ENCODE data around the gene METAP1D. TPM values are rescaled to one million over a fixed set of nuclear protein-coding genes. Genes with fewer than 3 reads are reported as not detected.
A peak's percentile ranks its signal among the peaks of the same experiment; 100 is the strongest.

METAP1D gene
- total RNA-seq (2021; ENCODE audit: unreplicated experiment) (8.6 TPM), Bru-seq, nascent RNA (percentile 54 among the genes with signal in this experiment), BruChase-seq, experiment 1, labeled RNA remaining after a 2-hour chase (percentile 58 among the genes with signal in this experiment), BruChase-seq, experiment 2, labeled RNA remaining after a 6-hour chase (percentile 57 among the genes with signal in this experiment)
- polyA plus RNA-seq (2012; ENCODE audit: insufficient read length) = 4.7 TPM
- long read RNA-seq, transcript METAP1D-201 (10 exons, 3,419 nt) = major isoform, 5 of 15 reads
- long read RNA-seq, partial matches to known transcripts = 0 of 15 reads
- long read RNA-seq, other reads (novel, unspliced or antisense) = 8 of 15 reads

- in situ Hi-C loops (cut with HindIII; ENCODE audit: low pct_unique_long_range_greater_than_20kb, low sequenced_read_pairs) = no loop called here
- TF ChIP-seq, protein P1, sequence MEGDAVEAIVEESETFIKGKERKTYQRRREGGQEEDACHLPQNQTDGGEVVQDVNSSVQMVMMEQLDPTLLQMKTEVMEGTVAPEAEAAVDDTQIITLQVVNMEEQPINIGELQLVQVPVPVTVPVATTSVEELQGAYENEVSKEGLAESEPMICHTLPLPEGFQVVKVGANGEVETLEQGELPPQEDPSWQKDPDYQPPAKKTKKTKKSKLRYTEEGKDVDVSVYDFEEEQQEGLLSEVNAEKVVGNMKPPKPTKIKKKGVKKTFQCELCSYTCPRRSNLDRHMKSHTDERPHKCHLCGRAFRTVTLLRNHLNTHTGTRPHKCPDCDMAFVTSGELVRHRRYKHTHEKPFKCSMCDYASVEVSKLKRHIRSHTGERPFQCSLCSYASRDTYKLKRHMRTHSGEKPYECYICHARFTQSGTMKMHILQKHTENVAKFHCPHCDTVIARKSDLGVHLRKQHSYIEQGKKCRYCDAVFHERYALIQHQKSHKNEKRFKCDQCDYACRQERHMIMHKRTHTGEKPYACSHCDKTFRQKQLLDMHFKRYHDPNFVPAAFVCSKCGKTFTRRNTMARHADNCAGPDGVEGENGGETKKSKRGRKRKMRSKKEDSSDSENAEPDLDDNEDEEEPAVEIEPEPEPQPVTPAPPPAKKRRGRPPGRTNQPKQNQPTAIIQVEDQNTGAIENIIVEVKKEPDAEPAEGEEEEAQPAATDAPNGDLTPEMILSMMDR (IDR thresholded peaks at IDR 0.05) = no peak
- TF ChIP-seq SIN3A (IDR thresholded peaks at IDR 0.05; ENCODE audit: borderline replicate concordance, insufficient read depth, low read depth, low read length) = peak; percentile 99
- TF ChIP-seq, protein P2, sequence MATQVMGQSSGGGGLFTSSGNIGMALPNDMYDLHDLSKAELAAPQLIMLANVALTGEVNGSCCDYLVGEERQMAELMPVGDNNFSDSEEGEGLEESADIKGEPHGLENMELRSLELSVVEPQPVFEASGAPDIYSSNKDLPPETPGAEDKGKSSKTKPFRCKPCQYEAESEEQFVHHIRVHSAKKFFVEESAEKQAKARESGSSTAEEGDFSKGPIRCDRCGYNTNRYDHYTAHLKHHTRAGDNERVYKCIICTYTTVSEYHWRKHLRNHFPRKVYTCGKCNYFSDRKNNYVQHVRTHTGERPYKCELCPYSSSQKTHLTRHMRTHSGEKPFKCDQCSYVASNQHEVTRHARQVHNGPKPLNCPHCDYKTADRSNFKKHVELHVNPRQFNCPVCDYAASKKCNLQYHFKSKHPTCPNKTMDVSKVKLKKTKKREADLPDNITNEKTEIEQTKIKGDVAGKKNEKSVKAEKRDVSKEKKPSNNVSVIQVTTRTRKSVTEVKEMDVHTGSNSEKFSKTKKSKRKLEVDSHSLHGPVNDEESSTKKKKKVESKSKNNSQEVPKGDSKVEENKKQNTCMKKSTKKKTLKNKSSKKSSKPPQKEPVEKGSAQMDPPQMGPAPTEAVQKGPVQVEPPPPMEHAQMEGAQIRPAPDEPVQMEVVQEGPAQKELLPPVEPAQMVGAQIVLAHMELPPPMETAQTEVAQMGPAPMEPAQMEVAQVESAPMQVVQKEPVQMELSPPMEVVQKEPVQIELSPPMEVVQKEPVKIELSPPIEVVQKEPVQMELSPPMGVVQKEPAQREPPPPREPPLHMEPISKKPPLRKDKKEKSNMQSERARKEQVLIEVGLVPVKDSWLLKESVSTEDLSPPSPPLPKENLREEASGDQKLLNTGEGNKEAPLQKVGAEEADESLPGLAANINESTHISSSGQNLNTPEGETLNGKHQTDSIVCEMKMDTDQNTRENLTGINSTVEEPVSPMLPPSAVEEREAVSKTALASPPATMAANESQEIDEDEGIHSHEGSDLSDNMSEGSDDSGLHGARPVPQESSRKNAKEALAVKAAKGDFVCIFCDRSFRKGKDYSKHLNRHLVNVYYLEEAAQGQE (IDR thresholded peaks at IDR 0.05; ENCODE audit: insufficient read depth in 1 of 2, low read depth in 2 of 2, low read length in 1 of 2) = peak in 1 of 2 experiments; percentile 46; a peak in 1 of 4 replicates
- peak; percentile 78 for TF ChIP-seq POLR2AphosphoS5 (IDR thresholded peaks at IDR 0.05; ENCODE audit: low read depth, low read length)
- peak; percentile 32; the same call in 1 of the 2 replicates for TF ChIP-seq TCF7L2 (IDR thresholded peaks at IDR 0.05; ENCODE audit: low read depth, low read length)
- Histone ChIP-seq H3K9me3 (ENCODE audit: control insufficient read depth, insufficient read depth, low read depth, low read length) (no peaks in the 10 kb centered on the region), H3K36me3 (ENCODE audit: control insufficient read depth, insufficient read depth, low read length) (no peaks in the 10 kb centered on the region), H3K27ac (ENCODE audit: low read length) (peak within 1 kb of the TSS; percentile 96), H3K4me1 (ENCODE audit: control insufficient read depth, insufficient read depth, low read length) (peaks cover 7% of the 10 kb centered on the region), H3K4me3 (ENCODE audit: low read depth in 2 of 2, low read length in 2 of 2) (peak within 1 kb of the TSS; percentile 82 to 97), H3K27me3 (ENCODE audit: control insufficient read depth, insufficient read depth, low read length) (no peaks in the 10 kb centered on the region)
- ChIA-PET CTCF (no interaction called here), POLR2A (no interaction called here)
- DNase-seq (ENCODE audit: low read depth, low spot score) (peak; percentile 73), ATAC-seq (peak; percentile 98)
- intact Hi-C loops (cut with micrococcal nuclease; ENCODE audit: unreplicated experiment) = loop anchor here (10.0 kb wide), 1 partner anchor 105 kb away; the partner anchor contains the start of gene DLX2
- no TSS peak for BruUV-seq (replicated peaks)
Measured at GRCh38 chr2:171999604-172000469, at the start of gene METAP1D. METAP1D (plus strand) TSS chr2:171999953; CDS start chr2:171999970, 17 bp downstream.

DNA sequence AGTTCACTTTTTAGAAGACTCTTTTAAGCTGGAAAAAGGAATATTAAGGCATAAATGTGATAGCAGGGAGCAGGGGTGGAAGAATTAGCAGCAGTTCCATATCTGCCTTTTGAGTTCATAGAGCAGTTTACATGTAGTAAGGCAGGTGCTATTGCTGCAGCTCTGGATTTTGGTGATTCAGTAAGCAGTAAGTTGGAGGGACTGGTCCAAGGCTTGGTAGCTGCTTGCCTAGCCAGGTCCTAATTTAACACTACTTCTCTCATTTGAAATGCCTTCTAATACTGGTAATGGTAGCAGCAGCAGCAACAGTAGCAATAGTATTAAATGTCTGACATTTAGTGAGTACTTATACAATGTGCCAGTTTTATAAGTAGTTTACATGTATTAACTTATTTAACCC lies 47.5 kb upstream of the METAP1D start:
- DNase-seq (ENCODE audit: low read depth, low spot score) (no peak), ATAC-seq (no peak)
- Histone ChIP-seq H3K27ac (ENCODE audit: low read length) (no peak overlapping the region), H3K9me3 (ENCODE audit: control insufficient read depth, insufficient read depth, low read depth, low read length) (no peaks in the 10 kb centered on the region), H3K4me3 (ENCODE audit: low read depth in 2 of 2, low read length in 2 of 2) (no peak overlapping the region), H3K36me3 (ENCODE audit: control insufficient read depth, insufficient read depth, low read length) (no peaks in the 10 kb centered on the region), H3K4me1 (ENCODE audit: control insufficient read depth, insufficient read depth, low read length) (no peaks in the 10 kb centered on the region), H3K27me3 (ENCODE audit: control insufficient read depth, insufficient read depth, low read length) (no peaks in the 10 kb centered on the region)
- POLR2A ChIA-PET = interaction anchor here (0.6 kb wide), 1 partner anchor 193 kb away, joined by 7 read pairs; no protein-coding TSS in a partner anchor
- in situ Hi-C loops (cut with HindIII; ENCODE audit: low pct_unique_long_range_greater_than_20kb, low sequenced_read_pairs) (no loop called here), intact Hi-C loops (cut with micrococcal nuclease; ENCODE audit: unreplicated experiment) (no loop called here)
- no peak for TF ChIP-seq TCF7L2 (IDR thresholded peaks at IDR 0.05; ENCODE audit: low read depth, low read length)
- TF ChIP-seq, protein P2 (IDR thresholded peaks at IDR 0.05; ENCODE audit: insufficient read depth in 1 of 2, low read depth in 2 of 2, low read length in 1 of 2) = no peak
- no peak for TF ChIP-seq POLR2AphosphoS5 (IDR thresholded peaks at IDR 0.05; ENCODE audit: low read depth, low read length)
- no peak for TF ChIP-seq SIN3A (IDR thresholded peaks at IDR 0.05; ENCODE audit: borderline replicate concordance, insufficient read depth, low read depth, low read length)
- TF ChIP-seq, protein P1 (IDR thresholded peaks at IDR 0.05) = no peak
- CTCF ChIA-PET = no interaction called here
- BruUV-seq (replicated peaks) = no TSS peak

Data from Panc1 (cell line).